Right lobe of liver (tissue), 4 donors: Measurements from ENCODE around the gene BFSP1.

Experiments
- POLR2A ChIP-seq: fragments of 450-650 bp; IDR thresholded peaks from one replicate; pipeline ENCODE4 v1.6.1; 2017; ENCODE audit warnings: antibody characterized with exemption, mild to moderate bottlenecking
- TF ChIP-seq, protein P1 (sequence below), 4 donors: fragments of 200-600 bp in 3 of 4; fragments of 450-650 bp in 1 of 4; IDR thresholded peaks; one replicate each; pipeline versions ENCODE4 v1.5.1 to v1.8.0; 2016 to 2022; ENCODE audit warnings: antibody characterized with exemption in 4 of 4, mild to moderate bottlenecking in 2 of 4
- donor health status: DM: no; HTN: no; CAD: no.
- donor health status: DM: no; HTN: no; CAD: no.
- donor health status: DM: no; HTN: yes; CAD: no.

DNA sequence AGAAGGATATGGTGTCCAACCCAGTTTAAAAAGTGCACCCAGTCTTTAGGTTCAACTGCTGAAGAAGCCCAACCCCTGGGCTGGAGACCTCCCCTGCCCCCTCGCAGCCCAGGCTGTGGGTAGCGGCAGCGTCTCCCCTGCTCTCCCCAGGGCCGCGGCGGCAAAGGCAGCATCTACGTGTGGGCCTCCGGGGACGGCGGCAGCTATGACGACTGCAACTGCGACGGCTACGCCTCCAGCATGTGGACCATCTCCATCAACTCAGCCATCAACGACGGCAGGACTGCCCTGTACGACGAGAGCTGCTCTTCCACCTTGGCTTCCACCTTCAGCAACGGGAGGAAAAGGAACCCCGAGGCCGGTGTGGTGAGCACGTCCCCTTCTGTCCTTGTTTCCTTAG lies 77.6 kb downstream of the BFSP1 start:
- no peak for TF ChIP-seq POLR2A
- TF ChIP-seq, protein P1, sequence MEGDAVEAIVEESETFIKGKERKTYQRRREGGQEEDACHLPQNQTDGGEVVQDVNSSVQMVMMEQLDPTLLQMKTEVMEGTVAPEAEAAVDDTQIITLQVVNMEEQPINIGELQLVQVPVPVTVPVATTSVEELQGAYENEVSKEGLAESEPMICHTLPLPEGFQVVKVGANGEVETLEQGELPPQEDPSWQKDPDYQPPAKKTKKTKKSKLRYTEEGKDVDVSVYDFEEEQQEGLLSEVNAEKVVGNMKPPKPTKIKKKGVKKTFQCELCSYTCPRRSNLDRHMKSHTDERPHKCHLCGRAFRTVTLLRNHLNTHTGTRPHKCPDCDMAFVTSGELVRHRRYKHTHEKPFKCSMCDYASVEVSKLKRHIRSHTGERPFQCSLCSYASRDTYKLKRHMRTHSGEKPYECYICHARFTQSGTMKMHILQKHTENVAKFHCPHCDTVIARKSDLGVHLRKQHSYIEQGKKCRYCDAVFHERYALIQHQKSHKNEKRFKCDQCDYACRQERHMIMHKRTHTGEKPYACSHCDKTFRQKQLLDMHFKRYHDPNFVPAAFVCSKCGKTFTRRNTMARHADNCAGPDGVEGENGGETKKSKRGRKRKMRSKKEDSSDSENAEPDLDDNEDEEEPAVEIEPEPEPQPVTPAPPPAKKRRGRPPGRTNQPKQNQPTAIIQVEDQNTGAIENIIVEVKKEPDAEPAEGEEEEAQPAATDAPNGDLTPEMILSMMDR (IDR thresholded peaks at IDR 0.05): no peak
